Urinary bladder (tissue), 4 donors: Measurements from ENCODE around the gene MBP. TPM values are rescaled to one million over a fixed set of nuclear protein-coding genes. Genes with fewer than 3 reads are reported as not detected.

Experiments
- DNase-seq: peaks from one replicate; pipeline ENCODE4 v3.0.0-alpha.2; 2015; ENCODE audit errors: extremely low spot score
- H3K27ac ChIP-seq: one replicate; pipeline ENCODE4 v1.5.1; 2013; ENCODE audit warnings: low read depth, mild to moderate bottlenecking, moderate library complexity
- H3K36me3 ChIP-seq: one replicate; pipeline ENCODE4 v1.6.1; 2013; ENCODE audit warnings: mild to moderate bottlenecking, moderate library complexity; ENCODE audit not compliant: insufficient read depth
- H3K4me1 ChIP-seq: one replicate; pipeline ENCODE4 v1.6.1; 2013; ENCODE audit warnings: mild to moderate bottlenecking, moderate library complexity; ENCODE audit not compliant: insufficient read depth
- H3K4me3 ChIP-seq: one replicate; pipeline ENCODE4 v1.5.1; 2013; ENCODE audit warnings: low read depth, low read length
- WGBS: extraction: QIAGEN DNeasy Blood & Tissue Kit; methylation state at CpG from one replicate; pipeline ENCODE4 v1.1.7; 2013; 5-methylcytosine and 5-hydroxymethylcytosine counted together
- polyA plus RNA-seq: library from polyadenylated mRNA; stranded (reverse); fragments of 200-250 nt; gene quantifications from one replicate; pipeline ENCODE4 v1.2.3, GENCODE V29; 2013
- total RNA-seq: library from RNA; depleted of rRNA; stranded (reverse); fragments of >200 nt; gene quantifications from one replicate; pipeline ENCODE4 v1.2.3, GENCODE V29; 2014
- donor health status: healthy with polysubstance abuse.
- donor health status: healthy.

MBP gene
- total and polyA plus RNA-seq, 2 donors = 9.6 to 24.4 TPM

DNA sequence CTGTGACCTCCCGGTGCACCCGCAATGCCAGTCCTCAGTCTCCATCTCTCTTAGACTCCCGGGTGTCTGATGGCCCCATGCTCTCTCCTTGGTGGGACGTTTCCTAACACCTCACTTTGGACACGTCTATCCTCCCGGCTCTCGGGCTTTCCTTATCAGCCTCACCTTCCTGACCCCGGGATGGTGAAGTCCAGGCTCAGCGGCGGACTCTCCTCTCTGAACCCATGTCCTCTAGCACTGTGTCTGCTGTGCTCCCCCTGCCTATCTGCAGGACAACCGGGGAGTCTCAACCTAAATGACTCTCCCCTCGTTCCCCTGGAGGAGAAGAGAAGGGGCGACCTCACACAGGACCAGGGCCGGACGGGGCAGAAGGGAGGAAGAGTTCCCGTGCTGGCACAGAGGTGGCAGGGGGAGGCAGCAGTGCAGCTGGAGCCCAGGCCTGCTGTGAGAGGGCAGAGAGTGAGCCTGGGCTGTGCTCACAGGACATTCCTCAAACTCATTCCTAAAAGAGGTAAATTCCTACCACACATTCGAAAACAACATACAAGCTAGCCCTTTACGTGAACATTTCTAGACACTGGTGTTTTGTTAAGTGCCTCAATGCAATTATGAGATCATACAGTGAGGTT, 41.9 kb downstream of the MBP start:
- H3K4me1 ChIP-seq = peaks cover 1% of the 10 kb centered on the region
- whole genome bisulfite sequencing = 81% methylated on average over 18 of the region's 18 CpGs
- DNase-seq = no peak
- no peak overlapping the region for H3K27ac ChIP-seq
- H3K36me3 ChIP-seq = no peaks in the 10 kb centered on the region
- H3K4me3 ChIP-seq = no peak overlapping the region

DNA sequence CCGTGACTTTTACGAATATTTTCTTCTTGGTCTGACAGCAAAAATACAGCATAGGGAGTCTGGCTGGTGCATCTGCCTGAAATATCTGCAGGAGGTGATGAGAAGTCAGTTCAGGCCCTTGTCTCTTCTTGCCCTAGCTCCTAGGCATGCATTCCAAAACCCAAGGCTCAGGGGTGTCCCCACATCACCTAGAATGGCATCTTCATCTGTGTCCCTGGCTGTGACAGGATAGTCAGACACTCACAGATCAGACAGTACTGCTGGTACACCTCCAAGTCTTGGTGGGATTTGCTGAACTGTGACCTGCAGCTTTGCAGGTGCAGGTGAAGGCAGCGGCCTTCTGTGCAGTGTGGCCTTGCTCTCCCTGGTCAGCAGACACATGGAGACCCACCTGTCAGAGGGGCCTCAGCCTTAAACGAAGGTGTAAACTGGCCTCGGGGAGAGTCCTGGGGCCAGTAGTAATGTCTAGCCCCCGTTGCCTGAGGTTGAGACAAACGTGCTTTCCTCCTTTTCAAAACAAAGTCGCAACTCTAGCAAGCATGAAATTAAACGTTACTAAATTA, 42.8 kb downstream of the MBP start:
- H3K27ac ChIP-seq = no peak overlapping the region
- H3K4me1 ChIP-seq = peaks cover 1% of the 10 kb centered on the region
- DNase-seq = no peak
- WGBS = 90% methylated on average over 9 of the region's 9 CpGs
- H3K4me3 ChIP-seq = no peak overlapping the region
- no peaks in the 10 kb centered on the region for H3K36me3 ChIP-seq

GRCh38 chr18:77088963-77089722, 43.4 kb downstream of the MBP start:
- Histone ChIP-seq H3K36me3 (no peaks in the 10 kb centered on the region), H3K27ac (no peak overlapping the region), H3K4me3 (no peak overlapping the region), H3K4me1 (peaks cover 1% of the 10 kb centered on the region)
- 82% methylated on average over 14 of the region's 14 CpGs for WGBS
- no peak for DNase-seq

GRCh38 chr18:77087393-77088141, 45.0 kb downstream of the MBP start:
- no peaks in the 10 kb centered on the region for H3K4me1 ChIP-seq
- DNase-seq = no peak

GRCh38 chr18:77086656-77087392, 45.8 kb downstream of the MBP start:
- H3K4me3 ChIP-seq = no peak overlapping the region
- H3K27ac ChIP-seq = no peak overlapping the region
- WGBS = 25% methylated on average over 25 of the region's 25 CpGs
- no peaks in the 10 kb centered on the region for H3K4me1 ChIP-seq
- no peaks in the 10 kb centered on the region for H3K36me3 ChIP-seq
- no peak for DNase-seq

More at GRCh38 chr18:77087393-77088141, 45.0 kb downstream of the MBP start:
- no peak overlapping the region for H3K4me3 ChIP-seq
- no peak overlapping the region for H3K27ac ChIP-seq
- WGBS = 44% methylated on average over 55 of the region's 55 CpGs
- no peaks in the 10 kb centered on the region for H3K36me3 ChIP-seq

DNA sequence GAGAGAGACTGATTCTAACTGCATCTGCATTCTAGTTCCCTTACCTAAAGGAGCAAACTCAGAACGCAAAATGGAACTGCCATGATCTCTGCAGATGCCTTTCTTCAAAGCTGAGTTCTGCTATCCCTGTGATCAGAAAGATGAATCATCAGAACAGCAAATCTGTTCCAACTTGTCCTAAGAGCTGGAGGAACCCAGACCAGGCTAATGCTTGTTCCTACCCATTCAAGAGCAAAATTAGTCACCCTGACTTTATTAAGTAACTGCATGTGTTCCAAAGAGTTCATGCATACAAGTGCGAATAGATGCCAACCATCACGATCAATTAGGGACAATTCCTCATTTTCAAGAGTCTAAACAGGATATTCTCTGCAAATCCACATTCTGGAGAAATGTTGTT, 46.5 kb downstream of the MBP start:
- Histone ChIP-seq H3K4me3 (no peak overlapping the region), H3K27ac (no peak overlapping the region), H3K36me3 (no peaks in the 10 kb centered on the region), H3K4me1 (no peaks in the 10 kb centered on the region)
- WGBS = 66% methylated on average over 3 of the region's 3 CpGs
- DNase-seq = no peak

DNA sequence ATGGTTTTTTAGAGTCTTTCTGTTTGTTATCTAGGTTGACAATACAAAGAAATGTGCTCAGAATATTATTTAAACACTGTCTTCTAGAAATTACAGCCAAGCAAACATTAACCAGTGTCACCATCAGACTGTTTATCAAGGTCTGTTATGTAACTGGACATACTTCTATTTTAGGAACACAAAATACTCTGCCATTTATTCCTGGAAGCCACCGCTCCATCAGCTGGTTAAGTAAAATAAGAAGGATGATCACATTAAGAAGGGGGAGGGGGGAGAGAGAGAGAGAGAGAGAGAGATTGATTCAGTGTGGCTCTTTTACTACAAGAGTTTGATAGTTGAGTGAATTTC, 47.9 kb downstream of the MBP start:
- 32% methylated on average over 1 of the region's 1 CpG for WGBS
- Histone ChIP-seq H3K36me3 (no peaks in the 10 kb centered on the region), H3K4me3 (no peak overlapping the region), H3K4me1 (no peaks in the 10 kb centered on the region), H3K27ac (no peak overlapping the region)
- DNase-seq = no peak

GRCh38 chr18:77082316-77082955, 50.1 kb downstream of the MBP start:
- H3K27ac ChIP-seq = no peak overlapping the region
- 96% methylated on average over 9 of the region's 9 CpGs for WGBS

DNA sequence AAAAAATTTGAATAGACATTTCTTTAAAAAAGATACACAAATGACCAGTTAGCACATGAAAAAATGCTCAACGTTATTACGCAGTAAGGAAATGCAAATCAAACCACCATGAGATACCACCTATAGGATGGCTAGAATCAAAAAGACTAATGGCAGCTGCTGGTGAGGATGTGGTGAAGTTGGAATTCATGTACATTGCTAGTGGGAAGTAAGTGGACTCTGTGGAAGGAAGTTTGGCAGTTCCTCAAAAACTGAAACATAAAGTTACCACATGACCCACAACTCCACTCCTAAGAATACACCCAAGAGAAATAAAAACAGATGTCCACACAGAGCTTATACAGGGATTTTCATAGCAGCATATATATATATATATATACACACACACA, 51.2 kb downstream of the MBP start:
- Histone ChIP-seq H3K36me3 (no peaks in the 10 kb centered on the region), H3K27ac (no peak overlapping the region), H3K4me3 (no peak overlapping the region), H3K4me1 (no peaks in the 10 kb centered on the region)
- no peak for DNase-seq
- WGBS = 86% methylated on average over 2 of the region's 2 CpGs

More at GRCh38 chr18:77082316-77082955, 50.1 kb downstream of the MBP start:
- Histone ChIP-seq H3K36me3 (no peaks in the 10 kb centered on the region), H3K4me3 (no peak overlapping the region), H3K4me1 (no peaks in the 10 kb centered on the region)
- DNase-seq = no peak

DNA sequence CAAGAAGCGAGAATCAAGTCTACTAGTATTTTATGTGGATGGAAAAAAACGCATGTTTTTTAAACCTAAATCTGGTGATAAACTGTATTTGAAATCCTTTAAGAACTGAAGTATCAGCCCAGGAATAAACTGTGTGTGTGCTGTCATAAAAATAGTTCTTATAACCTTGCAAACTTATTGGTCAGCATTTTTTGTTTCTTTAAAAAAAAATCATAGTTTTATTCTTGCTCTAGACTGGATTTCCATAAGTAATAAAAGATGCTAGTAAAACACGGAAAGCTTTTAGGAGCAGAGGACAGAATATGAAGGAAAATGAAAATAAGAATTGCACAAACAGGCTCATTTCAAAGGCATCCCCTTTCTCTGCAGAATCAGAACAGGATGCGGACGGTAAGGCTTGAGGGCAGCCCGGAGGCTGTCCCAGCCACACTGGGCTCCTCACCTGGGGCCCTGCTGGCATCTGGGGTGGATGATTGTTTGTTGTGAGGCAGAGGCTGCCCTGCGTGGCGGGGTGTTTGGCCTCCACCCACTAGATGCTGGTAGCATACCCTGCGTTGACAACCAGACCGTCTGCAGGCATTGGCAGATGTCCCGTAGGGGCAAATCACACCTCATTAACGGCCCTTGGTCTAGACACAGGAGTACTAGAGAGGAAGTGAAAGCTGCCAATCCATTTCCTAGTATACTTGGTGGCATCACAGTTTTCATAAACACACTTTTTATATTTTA, 52.5 kb downstream of the MBP start:
- no peak for DNase-seq
- H3K4me1 ChIP-seq = no peaks in the 10 kb centered on the region
- H3K4me3 ChIP-seq = no peak overlapping the region
- H3K36me3 ChIP-seq = no peaks in the 10 kb centered on the region
- no peak overlapping the region for H3K27ac ChIP-seq
- WGBS = 52% methylated on average over 12 of the region's 12 CpGs

DNA sequence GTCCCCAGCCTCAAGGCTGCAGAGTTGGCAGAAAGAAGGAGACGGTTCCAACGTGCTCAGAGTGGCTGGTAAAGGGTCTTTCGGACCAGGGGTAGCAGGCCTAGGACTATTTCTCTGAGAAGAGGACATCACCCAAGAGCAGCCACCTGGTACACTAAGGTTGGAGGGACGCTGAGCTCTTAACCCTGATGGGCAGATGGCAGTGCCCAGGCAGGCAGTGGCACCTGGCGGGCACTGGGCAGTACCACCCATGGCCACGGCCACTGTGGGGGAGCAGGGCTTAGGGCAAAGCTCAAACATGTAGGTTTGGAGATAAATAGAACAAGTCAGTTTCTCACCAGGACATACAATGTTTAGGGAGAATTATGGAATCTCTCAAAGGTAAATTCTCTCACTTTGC, 53.5 kb downstream of the MBP start:
- Histone ChIP-seq H3K36me3 (no peaks in the 10 kb centered on the region), H3K4me1 (no peaks in the 10 kb centered on the region), H3K4me3 (no peak overlapping the region), H3K27ac (no peak overlapping the region)
- WGBS = 87% methylated on average over 6 of the region's 6 CpGs
- no peak for DNase-seq

GRCh38 chr18:77078690-77079070, 53.9 kb downstream of the MBP start:
- H3K27ac ChIP-seq = no peak overlapping the region

More at GRCh38 chr18:77078690-77079070, 53.9 kb downstream of the MBP start:
- 84% methylated on average over 5 of the region's 5 CpGs for WGBS
- no peak for DNase-seq
- no peaks in the 10 kb centered on the region for H3K4me1 ChIP-seq
- no peak overlapping the region for H3K4me3 ChIP-seq
- H3K36me3 ChIP-seq = no peaks in the 10 kb centered on the region
